PC-3 (cell line): ENCODE measurements around the gene AGER. TPM values are rescaled to one million over a fixed set of nuclear protein-coding genes. Genes with fewer than 3 reads are reported as not detected.
A peak's percentile ranks its signal among the peaks of the same experiment; 100 is the strongest.

Experiments
- ATAC-seq: fragments of 200-7000 bp; cut with Tn5 transposase; 2 replicates; pipeline ENCODE4 v1.9.1; 2020; ENCODE audit warnings: mild to moderate bottlenecking, moderate library complexity
- BruUV-seq: library from RNA; stranded (reverse); fragments of 400-500 nt; replicated peaks from 2 replicates; lab custom pipeline; 2021; lab: Mats Ljungman, UMichigan
- CTCF ChIA-PET: fragments of 300-600 bp; sonication (Branson Sonifier 250); formaldehyde crosslinking; loops from one replicate; lab custom pipeline; 2022; ENCODE audit warnings: antibody characterized with exemption; lab: Charles Lee
- POLR2A ChIA-PET: fragments of 300-600 bp; sonication (Branson Sonifier 250); formaldehyde crosslinking; loops from one replicate; lab custom pipeline; 2022; ENCODE audit warnings: antibody characterized with exemption; ENCODE audit not compliant: unreplicated experiment; lab: Charles Lee
- DNase-seq: peaks from one replicate; pipeline ENCODE4 v3.0.0-alpha.2; 2015
- H2AFZ ChIP-seq: fragments of 300-600 bp; sonication (generic); 2 replicates; pipeline ENCODE4 v1.6.0; 2016; ENCODE audit warnings: antibody characterized with exemption, low read length
- H3F3A ChIP-seq: fragments of 300-600 bp; sonication (generic); one replicate; pipeline ENCODE4 v1.6.0; 2017; ENCODE audit warnings: antibody characterized with exemption, low read length, control low read depth, mild to moderate bottlenecking; ENCODE audit not compliant: unreplicated experiment
- H3K27ac ChIP-seq: fragments of 300-600 bp; sonication (generic); 2 replicates; pipeline ENCODE4 v1.5.1; 2016; ENCODE audit warnings: mild to moderate bottlenecking, low read length
- H3K27me3 ChIP-seq: fragments of 300-600 bp; sonication (generic); 2 replicates; pipeline ENCODE4 v1.6.1; 2016; ENCODE audit warnings: low read length, mixed read lengths
- H3K36me3 ChIP-seq: fragments of 300-600 bp; sonication (generic); 2 replicates; pipeline ENCODE4 v1.6.1; 2016; ENCODE audit warnings: low read depth, mixed run types, low read length, mixed read lengths
- H3K4me1 ChIP-seq: fragments of 300-600 bp; sonication (generic); 2 replicates; pipeline ENCODE4 v1.5.1; 2016; ENCODE audit warnings: low read length; ENCODE audit not compliant: insufficient read depth
- H3K4me2 ChIP-seq: fragments of 300-600 bp; sonication (generic); 2 replicates; pipeline ENCODE4 v1.6.0; 2016; ENCODE audit warnings: low read length
- H3K4me3 ChIP-seq: fragments of 300-600 bp; sonication (generic); 2 replicates; pipeline ENCODE4 v1.5.1; 2016; ENCODE audit warnings: mild to moderate bottlenecking, low read length, mixed read lengths
- H3K79me2 ChIP-seq: fragments of 300-600 bp; sonication (generic); 2 replicates; pipeline ENCODE4 v1.6.1; 2017; ENCODE audit warnings: low read length, mixed read lengths
- H3K9ac ChIP-seq: fragments of 300-600 bp; sonication (generic); 2 replicates; pipeline ENCODE4 v1.6.0; 2016; ENCODE audit warnings: mild to moderate bottlenecking, low read length
- H3K9me2 ChIP-seq: fragments of 300-600 bp; sonication (generic); replicated peaks from 2 replicates; pipeline ENCODE4 v1.6.1; 2016; ENCODE audit warnings: mixed run types, low read length, mixed read lengths
- H3K9me3 ChIP-seq: fragments of 300-600 bp; sonication (generic); 2 replicates; pipeline ENCODE4 v1.6.1; 2016; ENCODE audit warnings: low read length, mixed read lengths
- H4K20me1 ChIP-seq: fragments of 300-600 bp; sonication (generic); 2 replicates; pipeline ENCODE4 v1.6.1; 2016; ENCODE audit warnings: low read length, mixed read lengths
- CTCF ChIP-seq: fragments of 300-600 bp; sonication (generic); conservative IDR thresholded peaks from 2 replicates; pipeline ENCODE4 v1.5.1; 2017; ENCODE audit warnings: antibody characterized with exemption, low read depth, mild to moderate bottlenecking, low read length
- EZH2 ChIP-seq: fragments of 300-600 bp; sonication (generic); IDR thresholded peaks from one replicate; pipeline ENCODE4 v1.6.1; 2017; ENCODE audit warnings: antibody characterized with exemption, mild to moderate bottlenecking, low read length; ENCODE audit not compliant: unreplicated experiment
- EZH2phosphoT487 ChIP-seq: fragments of 300-600 bp; sonication (generic); IDR thresholded peaks from 2 replicates; pipeline ENCODE4 v1.6.1; 2018; ENCODE audit warnings: mild to moderate bottlenecking, antibody characterized with exemption, low read length, borderline replicate concordance
- intact Hi-C: fragments of 100-400 bp; cut with micrococcal nuclease; formaldehyde crosslinking; loops from 2 replicates; pipeline ENCODE4 v1.9.0; 2023
- total RNA-seq: library from RNA; depleted of rRNA; stranded (reverse); fragments of >200 nt; gene quantifications from 2 replicates; pipeline ENCODE4 v1.2.3, GENCODE V29; 2014

The AGER gene
- total RNA-seq, 1 experiment from 2014 or later: 2.0 TPM

- H3K79me2 ChIP-seq: no peaks in the 10 kb centered on the region
- ChIA-PET CTCF (no interaction called here), POLR2A (no interaction called here)
- H3K4me3 ChIP-seq: peak overlapping the region; percentile 77
- H3K4me2 ChIP-seq: peak overlapping the region; percentile 84
- H3K9ac ChIP-seq: peak overlapping the region; percentile 95
- H2AFZ ChIP-seq: no peak overlapping the region
- ATAC-seq: no peak
- H3K4me1 ChIP-seq: peaks cover 28% of the 10 kb centered on the region
- no peak for DNase-seq
- intact Hi-C loops: loop anchor here (5.0 kb wide), 1 partner anchor 775 kb away; no protein-coding TSS in a partner anchor
- no peaks in the 10 kb centered on the region for H3K36me3 ChIP-seq
- H3F3A ChIP-seq: no peaks in the 10 kb centered on the region
- TF ChIP-seq CTCF (no peak), EZH2phosphoT487 (no peak), EZH2 (no peak)
- H3K9me2 ChIP-seq: no peaks in the 10 kb centered on the region
- H3K9me3 ChIP-seq: no peaks in the 10 kb centered on the region
- no TSS peak for BruUV-seq
- no peaks in the 10 kb centered on the region for H3K27me3 ChIP-seq
- no peaks in the 10 kb centered on the region for H4K20me1 ChIP-seq
- peak overlapping the region; percentile 95 for H3K27ac ChIP-seq
Observed at GRCh38 chr6:32196682-32197616, 12.9 kb upstream of the AGER start.

GRCh38 chr6:32195902-32196681 lies 12.0 kb upstream of the AGER start:
- no peak for TF ChIP-seq EZH2
- no peak for TF ChIP-seq EZH2phosphoT487
- TF ChIP-seq CTCF: no peak
- Histone ChIP-seq H3K4me3 (peak overlapping the region; percentile 77), H3K9me2 (no peaks in the 10 kb centered on the region), H3K4me1 (peaks cover 28% of the 10 kb centered on the region), H3K27ac (peak overlapping the region; percentile 95), H3K36me3 (no peaks in the 10 kb centered on the region), H4K20me1 (no peaks in the 10 kb centered on the region), H3F3A (no peaks in the 10 kb centered on the region), H3K27me3 (no peaks in the 10 kb centered on the region), H3K9me3 (no peaks in the 10 kb centered on the region), H3K79me2 (no peaks in the 10 kb centered on the region), H3K9ac (peak overlapping the region; percentile 95), H2AFZ (peak overlapping the region; percentile 69), H3K4me2 (peak overlapping the region; percentile 84)
- DNase-seq (peak; percentile 78), ATAC-seq (peak; percentile 3)
- TSS peak; percentile 97 for BruUV-seq
- ChIA-PET CTCF (interaction anchor here (0.5 to 1.2 kb wide), 12 partner anchors 18 to 1515 kb away, joined by 3 to 10 read pairs (median 3); partner anchors contain the start of genes HLA-DMA and UQCC2), POLR2A (interaction anchor here (0.6 to 1.3 kb wide), 11 partner anchors 11 to 776 kb away, joined by 3 to 20 read pairs (median 3); partner anchors contain the start of genes ATF6B, FKBPL and HSPA1B)
- intact Hi-C loops: loop anchor here (1.0 to 5.0 kb wide), 5 partner anchors 18 to 776 kb away; partner anchors contain the start of genes ATF6B and RNF5
